HG02970 (cell line): ENCODE data around the gene RAB2B.
A peak's percentile ranks its signal among the peaks of the same experiment; 100 is the strongest.
"Not testable (repeated sequence)": the region's sequence is repeated elsewhere in the genome, so short reads cannot be mapped to it uniquely, and the experiment has no call there.

Source experiments
- ATAC-seq: cut with Tn5 transposase; IDR thresholded peaks from one replicate; pipeline ENCODE4 v1.9.1; 2021; ENCODE audit warnings: mild to moderate bottlenecking, moderate library complexity, moderate number of reproducible peaks; ENCODE audit not compliant: unreplicated experiment, low FRiP score

The RAB2B gene

DNA sequence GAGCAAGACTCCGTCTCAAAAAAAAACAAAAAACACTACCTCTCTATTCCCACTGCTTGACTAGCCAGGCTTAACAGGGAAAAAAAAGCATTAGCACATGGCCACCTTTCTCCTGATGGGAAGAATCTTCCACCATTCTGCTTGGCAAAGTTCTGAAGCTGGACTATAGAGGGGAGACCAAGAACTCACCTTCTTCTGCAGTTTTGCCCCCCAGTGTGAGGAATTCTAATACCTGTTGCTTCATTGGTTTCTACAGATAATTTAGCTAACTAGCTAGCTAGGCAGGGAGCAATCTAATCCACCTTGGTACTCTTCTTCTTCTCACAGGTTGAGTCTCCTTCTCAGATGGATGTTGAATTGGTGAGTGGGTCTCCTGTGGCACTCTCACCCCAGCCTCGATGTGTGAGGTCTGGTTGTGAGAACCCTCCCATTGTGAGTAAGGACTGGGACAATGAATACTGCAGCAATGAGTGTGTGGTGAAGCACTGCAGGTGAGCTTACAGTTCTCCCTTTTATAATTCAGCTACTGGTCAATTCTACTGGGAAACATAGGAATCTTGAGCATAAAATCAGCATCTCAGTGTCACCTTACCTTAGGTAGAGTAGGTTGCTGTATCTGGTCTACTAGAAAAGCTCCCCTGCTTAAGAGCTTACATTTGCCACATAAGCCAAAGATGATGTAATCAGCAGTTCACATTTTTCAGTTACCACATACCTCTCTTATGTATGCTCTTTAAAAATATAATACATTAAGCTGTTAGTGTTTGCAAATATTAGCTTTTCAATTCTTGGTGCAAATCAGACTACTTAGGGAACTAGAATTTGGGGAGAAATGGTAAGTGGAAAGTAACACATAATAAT is 18.4 kb upstream of the RAB2B start:
- no peak for ATAC-seq

DNA sequence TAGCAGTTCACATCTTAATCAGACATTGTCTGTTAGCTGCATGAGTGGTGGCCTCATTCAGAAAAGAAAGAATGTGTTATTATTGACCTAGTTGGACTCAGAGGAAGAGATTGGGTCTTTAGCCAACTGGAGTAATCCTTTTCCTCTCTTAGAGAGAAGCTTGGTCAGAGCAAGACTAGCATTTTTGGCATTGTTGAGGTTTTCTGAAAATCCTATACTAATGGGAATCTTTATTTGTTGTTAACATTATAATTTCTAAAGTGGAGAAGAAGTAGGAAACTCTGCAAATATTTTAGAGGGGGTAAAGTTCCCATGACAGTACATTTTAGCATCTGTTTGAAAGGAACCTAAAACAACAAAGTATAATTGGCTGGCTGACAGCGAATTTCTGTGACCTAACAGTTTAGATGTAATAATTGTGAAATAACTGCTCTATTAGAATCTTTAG is 9.9 kb upstream of the RAB2B start:
- no peak for ATAC-seq

DNA sequence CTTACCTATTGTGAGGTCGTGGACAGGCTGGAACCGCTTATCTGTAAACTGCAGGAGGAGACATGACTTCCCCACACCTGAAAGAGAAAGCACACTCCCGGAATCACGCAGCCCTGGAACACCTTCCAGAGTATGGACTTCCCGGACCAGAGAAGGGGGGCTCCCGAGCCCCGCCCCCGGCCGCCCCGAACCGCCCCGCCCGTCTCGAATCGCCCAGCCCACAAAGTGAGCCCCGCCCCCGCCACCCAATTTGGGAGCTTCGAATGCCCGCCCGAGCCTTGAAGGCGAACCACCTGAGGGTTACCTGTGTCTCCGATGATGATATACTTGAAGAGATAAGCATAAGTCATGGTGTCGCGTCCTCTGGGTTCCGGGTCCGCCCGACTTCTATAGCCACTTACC is 235 bp downstream of the RAB2B start:
- no peak for ATAC-seq

- peak; percentile 3 for ATAC-seq
Observed at GRCh38 chr14:21475767-21476522, 814 bp downstream of the RAB2B start.

- no peak for ATAC-seq
Observed at GRCh38 chr14:21467616-21468015, 9.1 kb downstream of the RAB2B start.

DNA sequence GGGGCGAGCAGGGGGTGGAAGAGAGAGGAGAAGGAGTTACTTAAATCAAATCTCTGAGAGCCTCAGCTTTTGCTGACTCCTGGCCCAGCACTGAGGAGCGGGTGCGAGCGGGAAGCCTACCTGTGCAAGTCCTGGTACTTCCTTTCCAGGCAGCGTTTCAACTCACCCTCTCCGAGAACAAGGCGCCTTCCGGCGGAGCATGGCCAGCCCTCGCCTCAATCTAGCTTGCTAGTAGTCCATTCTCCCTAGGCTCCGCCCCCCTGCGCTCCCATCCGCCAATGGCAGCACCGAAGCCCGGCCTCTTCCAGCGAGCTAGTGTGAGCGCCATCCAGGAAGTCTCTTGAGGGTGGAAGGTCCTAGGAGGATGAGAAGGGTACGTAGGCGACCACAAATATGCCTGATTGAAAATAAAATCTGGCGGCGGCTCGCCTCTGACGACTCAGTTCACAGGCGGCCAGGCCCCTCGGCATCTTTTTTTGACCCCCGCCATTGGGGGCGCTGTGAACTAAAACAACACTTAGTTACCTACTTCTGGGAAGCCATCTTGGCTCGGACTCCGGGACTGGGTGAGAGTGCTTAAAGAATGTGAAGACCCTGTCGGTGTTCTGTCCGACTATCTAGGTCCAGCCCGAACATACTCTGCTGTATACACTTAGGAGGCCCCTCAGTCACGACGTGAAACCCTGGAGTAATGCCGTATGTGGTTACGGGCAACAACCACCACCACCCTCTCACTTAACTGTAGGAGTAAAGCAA is 20.7 kb downstream of the RAB2B start, which contains the start of gene CHD8:
Gene CHD8, minus strand, starts transcription at position 212 of the 756 bp plus-strand sequence. CDS start 24,480 bp downstream, outside the sequence.
- ATAC-seq = peak; percentile 96

DNA sequence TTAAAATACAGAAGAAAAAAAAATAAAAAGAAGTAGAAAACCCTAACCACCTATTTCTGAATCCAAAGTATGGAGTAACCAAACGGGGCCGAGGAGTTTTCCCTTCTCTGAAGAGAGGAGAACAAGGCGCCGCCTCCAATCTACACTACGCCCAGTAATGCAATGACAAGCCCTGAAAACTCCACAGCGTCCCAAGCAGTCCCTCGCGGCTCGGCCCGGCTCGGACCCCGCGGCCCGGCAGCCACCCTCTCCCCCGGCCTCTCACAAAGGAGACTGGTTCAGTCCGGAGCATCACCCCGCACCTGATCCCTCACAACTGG is 21.2 kb downstream of the RAB2B start:
- ATAC-seq = peak; percentile 28

DNA sequence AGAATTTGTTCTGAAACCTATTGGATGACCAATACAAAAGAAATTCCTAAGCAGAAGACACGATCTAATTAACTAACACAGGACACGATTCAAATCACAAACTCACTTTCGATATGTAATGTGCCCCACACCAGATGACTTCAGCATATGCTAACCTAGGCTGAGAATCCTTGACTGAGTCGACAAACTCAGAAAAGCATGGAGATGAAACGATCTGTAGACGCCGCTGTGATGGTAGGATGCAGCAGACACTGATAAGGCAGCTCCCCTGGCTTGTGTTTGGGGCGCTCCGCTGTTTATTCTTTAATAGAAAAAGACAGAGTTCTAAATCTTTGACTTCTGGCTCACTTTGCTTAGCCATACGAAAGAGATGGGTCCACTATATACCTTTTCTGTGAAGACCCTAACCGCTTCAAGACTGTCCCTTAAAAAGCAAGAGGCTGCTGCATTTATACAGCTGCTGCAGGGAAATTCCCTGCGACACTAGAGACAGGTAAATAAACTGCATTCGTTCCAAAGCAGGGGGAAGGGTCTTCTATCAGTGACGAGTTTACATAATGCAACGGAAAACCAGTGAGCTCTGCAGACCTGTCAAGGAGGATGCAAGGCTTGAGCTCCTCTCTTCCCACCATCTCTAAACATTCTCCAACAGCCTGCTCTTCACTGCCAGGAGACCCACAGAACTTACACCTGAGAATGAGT is 21.8 kb downstream of the RAB2B start:
- no peak for ATAC-seq

- ATAC-seq = no peak
Observed at GRCh38 chr14:21449899-21450216, 26.9 kb downstream of the RAB2B start.

- not testable (repeated sequence) for ATAC-seq
Observed at GRCh38 chr14:21442657-21443056, 34.1 kb downstream of the RAB2B start.

DNA sequence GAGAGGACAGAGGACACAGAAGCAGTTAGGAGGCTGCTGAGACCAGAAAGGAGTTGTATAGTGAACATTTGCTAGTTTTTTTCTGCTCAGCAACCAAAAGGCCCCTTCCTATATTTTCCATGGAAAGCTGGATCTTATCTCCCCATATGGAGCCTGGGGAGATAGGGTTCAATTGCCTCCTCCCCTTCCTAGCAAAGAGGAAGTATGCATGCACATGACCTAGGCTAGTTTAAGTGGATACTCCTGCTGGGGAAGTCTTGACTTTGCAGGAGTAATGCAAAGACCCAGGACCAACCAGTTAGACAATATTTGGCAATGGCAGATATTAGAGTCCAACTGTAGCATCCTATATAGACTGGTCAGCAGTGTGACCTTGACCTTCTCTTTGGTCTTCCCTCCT is 35.9 kb downstream of the RAB2B start:
- no peak for ATAC-seq

GRCh38 chr14:21437063-21437901 is 39.5 kb downstream of the RAB2B start:
- peak; percentile 98 for ATAC-seq

GRCh38 chr14:21436567-21437062 is 40.1 kb downstream of the RAB2B start:
- no peak for ATAC-seq

- ATAC-seq = no peak
Observed at GRCh38 chr14:21431126-21431525, 45.6 kb downstream of the RAB2B start.

DNA sequence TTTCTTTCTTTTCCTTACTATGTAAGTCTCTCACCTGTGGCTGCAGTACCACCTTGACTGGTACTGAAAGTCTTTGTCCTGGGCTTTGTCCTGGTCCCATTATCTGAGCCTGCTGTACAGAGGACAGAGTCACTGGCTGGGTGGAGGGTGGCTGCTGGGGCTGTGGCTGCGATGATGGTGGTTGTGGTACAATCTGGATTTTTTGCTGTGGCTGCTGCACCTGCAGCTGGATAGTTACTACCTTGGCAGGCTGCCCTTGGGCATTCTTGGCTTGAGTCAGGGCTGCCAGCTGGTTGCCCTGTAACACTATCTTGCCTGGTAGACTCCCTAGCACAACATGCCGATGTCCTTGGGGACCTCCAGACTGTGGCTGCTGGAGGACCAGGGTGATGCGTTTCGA is 47.8 kb downstream of the RAB2B start:
- ATAC-seq = no peak

- ATAC-seq = no peak
Observed at GRCh38 chr14:21426692-21427091, 50.1 kb downstream of the RAB2B start.

DNA sequence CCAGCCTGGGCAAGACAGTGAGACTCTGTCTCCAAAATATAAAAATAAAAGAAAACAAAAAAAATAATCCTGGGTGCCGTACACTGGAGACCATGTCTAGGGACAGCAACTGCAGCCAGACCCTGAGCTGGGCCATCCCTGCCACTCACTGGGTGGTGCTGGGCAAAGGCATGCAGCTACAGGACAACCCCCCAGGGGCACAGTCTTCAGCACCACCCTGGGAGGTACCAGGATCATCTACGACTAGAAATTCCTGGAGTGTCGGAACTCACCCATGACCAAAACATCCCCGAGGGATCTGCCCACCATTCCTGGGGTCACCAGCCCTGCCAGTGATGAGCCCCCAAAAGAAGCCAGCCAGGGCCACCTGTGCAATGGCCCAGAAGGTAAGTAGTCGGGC is 57.2 kb downstream of the RAB2B start:
- ATAC-seq = no peak

GRCh38 chr14:21415329-21415728 is 61.4 kb downstream of the RAB2B start:
- no peak for ATAC-seq

- ATAC-seq = no peak
Observed at GRCh38 chr14:21414137-21414631, 62.6 kb downstream of the RAB2B start.
